ENCODE results near the gene VARS2. TPM values are rescaled to one million over a fixed set of nuclear protein-coding genes. Genes with fewer than 3 reads are reported as not detected.

VARS2 gene
- total RNA-seq, 1 donor from 2014 or later, result 33.2 TPM

- no peak for DNase-seq (ENCODE audit: low spot score)
These were observed 14.6 kb downstream of the VARS2 start for GRCh38 chr6:30928677-30929076.

- DNase-seq (ENCODE audit: low spot score), result no peak
These were observed 16.5 kb downstream of the VARS2 start for GRCh38 chr6:30930506-30930905.

- no peak for DNase-seq (ENCODE audit: low spot score)
These were observed 17.2 kb downstream of the VARS2 start for GRCh38 chr6:30931272-30931671.

- no peak for DNase-seq (ENCODE audit: low spot score)
These were observed 18.1 kb downstream of the VARS2 start, which contains the start of gene SFTA2 for GRCh38 chr6:30931969-30932645. Gene SFTA2 (minus strand): TSS chr6:30932170. CDS start chr6:30932096, 74 bp downstream.

GRCh38 chr6:30932665-30933365 lies 18.8 kb downstream of the VARS2 start:
- no peak for DNase-seq (ENCODE audit: low spot score)

- DNase-seq (ENCODE audit: low spot score), result no peak
These were observed 21.0 kb downstream of the VARS2 start for GRCh38 chr6:30935018-30935417.

- no peak for DNase-seq (ENCODE audit: low spot score)
These were observed 23.2 kb downstream of the VARS2 start for GRCh38 chr6:30937265-30937664.

- no peak for DNase-seq (ENCODE audit: low spot score)
These were observed 24.7 kb downstream of the VARS2 start for GRCh38 chr6:30938730-30939129.

GRCh38 chr6:30939473-30939872 lies 25.4 kb downstream of the VARS2 start:
- DNase-seq (ENCODE audit: low spot score), result no peak

- no peak for DNase-seq (ENCODE audit: low spot score)
These were observed 26.4 kb downstream of the VARS2 start, which contains the start of gene MUCL3 for GRCh38 chr6:30940361-30940986. Gene MUCL3 (plus strand): TSS chr6:30940973. CDS start chr6:30941000, 27 bp downstream.

GRCh38 chr6:30942338-30943060 lies 28.5 kb downstream of the VARS2 start:
- peak; percentile 82 for DNase-seq (ENCODE audit: low spot score)

GRCh38 chr6:30944051-30944450 lies 30.0 kb downstream of the VARS2 start:
- DNase-seq (ENCODE audit: low spot score), result no peak

GRCh38 chr6:30945281-30945680 lies 31.2 kb downstream of the VARS2 start:
- no peak for DNase-seq (ENCODE audit: low spot score)

- no peak for DNase-seq (ENCODE audit: low spot score)
These were observed 33.2 kb downstream of the VARS2 start for GRCh38 chr6:30947231-30947630.

- DNase-seq (ENCODE audit: low spot score), result no peak
These were observed 34.8 kb downstream of the VARS2 start for GRCh38 chr6:30948811-30949210.

- DNase-seq (ENCODE audit: low spot score), result no peak
These were observed 38.0 kb downstream of the VARS2 start for GRCh38 chr6:30951907-30952469.

- no peak for DNase-seq (ENCODE audit: low spot score)
These were observed 40.8 kb downstream of the VARS2 start for GRCh38 chr6:30954631-30955366.

- peak; percentile 76 for DNase-seq (ENCODE audit: low spot score)
These were observed 41.5 kb downstream of the VARS2 start for GRCh38 chr6:30955367-30956042.

GRCh38 chr6:30957716-30958115 lies 43.7 kb downstream of the VARS2 start:
- DNase-seq (ENCODE audit: low spot score), result no peak

- no peak for DNase-seq (ENCODE audit: low spot score)
These were observed 47.1 kb downstream of the VARS2 start for GRCh38 chr6:30960907-30961673.

Data from ureter (tissue), 1 donor.